ENCODE results near the gene AXIN1. TPM values are rescaled to one million over a fixed set of nuclear protein-coding genes. Genes with fewer than 3 reads are reported as not detected.
"Not testable (repeated sequence)": the region's sequence is repeated elsewhere in the genome, so short reads cannot be mapped to it uniquely, and the experiment has no call there.

Gene AXIN1
- total and polyA plus RNA-seq, 2 donors (not counting 3 experiments of a cell fraction or from before 2014, with no cell fraction given), result 8.3 to 21.9 TPM

- H3K27ac ChIP-seq (ENCODE audit: insufficient read depth, low read depth, low read length); H3K4me3 ChIP-seq (replicated peaks in 1 of 3; ENCODE audit: insufficient read depth in 1 of 3, low read depth in 1 of 3, low read length in 3 of 3); H3K27me3 ChIP-seq (ENCODE audit: control insufficient read depth in 2 of 2, insufficient read depth in 2 of 2, low read length in 2 of 2); BruUV-seq (replicated peaks); H3K9ac ChIP-seq (replicated peaks; ENCODE audit: extremely low read depth, insufficient read depth, low read length); dilution Hi-C loops (cut with MboI; ENCODE audit: extremely low pct_ligation_motif_present, low sequenced_read_pairs); POLR2A ChIA-PET; DNase-seq (ENCODE audit: low read depth, low spot score); H3K9me1 ChIP-seq (replicated peaks; ENCODE audit: control insufficient read depth, extremely low read depth, insufficient read depth, low read length); intact Hi-C loops (cut with micrococcal nuclease); H3K9me3 ChIP-seq (replicated peaks; ENCODE audit: control insufficient read depth, insufficient read depth, low read length); H4K20me1 ChIP-seq (replicated peaks; ENCODE audit: control insufficient read depth, extremely low read depth, insufficient read depth, low read length); H2AFZ ChIP-seq (ENCODE audit: low read depth, low read length); H3K4me2 ChIP-seq (ENCODE audit: insufficient read depth, low read length); H3K36me3 ChIP-seq (ENCODE audit: control insufficient read depth in 2 of 2, extremely low read depth in 1 of 2, insufficient read depth in 2 of 2, low read length in 2 of 2): not testable (repeated sequence)
- H3K4me1 ChIP-seq (ENCODE audit: control insufficient read depth, extremely low read depth, insufficient read depth, low read length), result peaks cover 12% of the 10 kb centered on the region
- H3K79me2 ChIP-seq (ENCODE audit: control insufficient read depth, insufficient read depth, low read length), result peaks cover 58% of the 10 kb centered on the region
- CTCF ChIA-PET, result interaction anchor here (0.7 kb wide), 1 partner anchor 12 kb away, joined by 4 read pairs; no protein-coding TSS in a partner anchor
- FAIRE-seq, result peak; percentile 48
These were observed 21.2 kb downstream of the AXIN1 start for GRCh38 chr16:331181-331814.

GRCh38 chr16:330741-331140 lies 21.8 kb downstream of the AXIN1 start:
- Histone ChIP-seq H3K36me3 (ENCODE audit: control insufficient read depth in 2 of 2, extremely low read depth in 1 of 2, insufficient read depth in 2 of 2, low read length in 2 of 2) (no peaks in the 10 kb centered on the region), H3K4me3 (replicated peaks in 1 of 3; ENCODE audit: insufficient read depth in 1 of 3, low read depth in 1 of 3, low read length in 3 of 3) (no peak overlapping the region), H3K4me1 (ENCODE audit: control insufficient read depth, extremely low read depth, insufficient read depth, low read length) (peaks cover 12% of the 10 kb centered on the region), H3K9me1 (replicated peaks; ENCODE audit: control insufficient read depth, extremely low read depth, insufficient read depth, low read length) (no peaks in the 10 kb centered on the region), H2AFZ (ENCODE audit: low read depth, low read length) (no peak overlapping the region), H3K4me2 (ENCODE audit: insufficient read depth, low read length) (no peak overlapping the region), H3K9me3 (replicated peaks; ENCODE audit: control insufficient read depth, insufficient read depth, low read length) (no peaks in the 10 kb centered on the region), H3K79me2 (ENCODE audit: control insufficient read depth, insufficient read depth, low read length) (peaks cover 56% of the 10 kb centered on the region), H4K20me1 (replicated peaks; ENCODE audit: control insufficient read depth, extremely low read depth, insufficient read depth, low read length) (no peaks in the 10 kb centered on the region), H3K9ac (replicated peaks; ENCODE audit: extremely low read depth, insufficient read depth, low read length) (no peak overlapping the region), H3K27me3 (ENCODE audit: control insufficient read depth in 2 of 2, insufficient read depth in 2 of 2, low read length in 2 of 2) (no peaks in the 10 kb centered on the region), H3K27ac (ENCODE audit: insufficient read depth, low read depth, low read length) (no peak overlapping the region)
- ChIA-PET POLR2A (no interaction called here), CTCF (interaction anchor here (0.7 kb wide), 1 partner anchor 12 kb away, joined by 4 read pairs; no protein-coding TSS in a partner anchor)
- BruUV-seq (replicated peaks), result no TSS peak
- dilution Hi-C loops (cut with MboI; ENCODE audit: extremely low pct_ligation_motif_present, low sequenced_read_pairs), result no loop called here
- DNase-seq (ENCODE audit: low read depth, low spot score), result no peak
- FAIRE-seq, result no peak
- no peak for TF ChIP-seq JUN (IDR thresholded peaks at IDR 0.05; ENCODE audit: borderline replicate concordance, insufficient read depth, insufficient read length, low read depth)
- no peak for TF ChIP-seq POLR2AphosphoS5 (IDR thresholded peaks at IDR 0.05; ENCODE audit: insufficient read depth, low read depth, low read length)
- TF ChIP-seq POLR2A (IDR thresholded peaks at IDR 0.05; ENCODE audit: low read depth, low read length), result no peak
- no peak for TF ChIP-seq FOS (IDR thresholded peaks at IDR 0.05; ENCODE audit: borderline replicate concordance, insufficient read depth, low read length)
- TF ChIP-seq CTCF (IDR thresholded peaks at IDR 0.05; ENCODE audit: extremely low read depth in 1 of 2, insufficient read depth in 1 of 2, low read depth in 1 of 2, low read length in 2 of 2), result no peak
- TF ChIP-seq MAX (IDR thresholded peaks at IDR 0.05; ENCODE audit: insufficient read depth, insufficient read length), result no peak
- intact Hi-C loops (cut with micrococcal nuclease), result no loop called here

All from endothelial cell of umbilical vein (primary cell).